Measurements from ENCODE around the gene QRFP. TPM values are rescaled to one million over a fixed set of nuclear protein-coding genes. Genes with fewer than 3 reads are reported as not detected.
"Not testable (repeated sequence)": the region's sequence is repeated elsewhere in the genome, so short reads cannot be mapped to it uniquely, and the experiment has no call there.

The QRFP gene
- total RNA-seq, 1 donor from 2014 or later: not detected

DNA sequence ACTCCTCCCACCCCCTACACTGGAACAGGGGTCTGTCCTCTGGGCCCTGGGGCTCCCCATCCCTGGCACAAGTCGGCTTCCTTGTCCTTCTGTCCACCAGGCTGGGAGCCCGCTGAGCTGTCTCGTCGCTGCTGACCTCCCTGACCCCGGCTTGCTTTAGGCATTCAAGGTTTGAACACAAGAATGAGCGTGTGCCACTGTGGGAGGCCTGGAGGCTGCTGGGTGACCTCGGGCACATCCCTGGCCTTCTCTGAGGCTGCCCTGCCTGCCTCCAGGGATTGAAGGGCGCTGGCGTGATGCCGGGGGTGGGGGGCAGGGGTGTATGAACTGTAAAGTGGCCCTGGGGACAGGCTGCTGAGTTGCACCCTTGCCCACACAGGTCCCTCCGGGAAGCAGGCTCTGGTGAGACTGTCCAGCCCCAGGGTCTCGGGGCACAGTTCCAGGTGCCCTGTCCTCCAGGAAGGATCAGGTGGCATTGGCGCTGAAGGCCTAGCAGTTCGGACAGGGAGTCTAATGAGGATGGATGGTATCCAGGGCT, 24.2 kb upstream of the QRFP start:
- no peak for DNase-seq (ENCODE audit: extremely low read depth, low read depth, low spot score)

DNA sequence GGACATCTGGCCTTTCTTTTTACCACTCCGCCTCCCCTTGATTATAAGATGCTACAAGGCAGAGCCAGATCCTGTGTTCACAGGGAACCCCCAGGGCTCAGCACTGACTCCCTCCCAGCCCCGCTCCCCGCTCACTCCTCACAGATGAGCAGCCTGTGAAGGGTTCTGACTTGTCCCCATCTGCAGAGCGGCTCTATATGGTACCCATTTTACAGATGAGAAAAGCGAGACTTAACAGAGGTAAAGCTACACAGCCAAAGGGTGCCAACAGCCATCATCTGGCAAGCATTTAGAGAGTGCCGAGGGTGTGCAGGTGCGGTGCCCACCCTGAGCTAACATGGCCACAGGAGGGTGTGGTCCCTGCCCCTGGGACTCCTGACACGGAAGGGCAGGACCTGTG, 23.6 kb upstream of the QRFP start:
- DNase-seq (ENCODE audit: extremely low read depth, low read depth, low spot score): no peak

DNA sequence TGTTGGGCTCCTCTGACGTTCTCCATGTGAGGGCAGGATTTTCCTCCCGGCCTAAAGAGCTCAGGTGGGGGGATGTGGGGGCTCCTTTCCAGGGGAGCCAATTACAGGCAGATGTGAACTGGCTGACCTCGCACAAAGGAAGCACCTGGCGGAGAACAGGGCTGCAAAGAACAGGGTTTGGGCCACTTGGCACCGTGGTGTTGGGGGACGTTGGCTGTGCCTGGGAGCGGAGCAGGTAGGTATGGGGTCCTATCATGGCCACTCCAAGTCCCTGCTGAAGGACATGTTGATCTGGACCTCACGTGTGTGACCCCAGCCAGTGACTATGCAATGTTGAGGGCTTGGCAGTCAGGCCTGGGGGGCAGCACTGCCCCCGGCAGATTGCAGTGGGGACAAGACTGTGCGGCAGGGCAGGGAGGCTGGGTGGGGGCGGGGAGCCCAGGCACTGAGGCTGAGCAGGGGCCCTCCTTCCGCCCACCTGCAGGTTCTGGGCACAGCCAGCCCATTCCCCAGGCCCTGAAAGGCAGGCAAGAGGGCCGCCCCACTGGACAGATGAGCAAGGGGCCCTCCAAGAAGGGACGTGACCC, 23.0 kb upstream of the QRFP start:
- no peak for DNase-seq (ENCODE audit: extremely low read depth, low read depth, low spot score)

DNA sequence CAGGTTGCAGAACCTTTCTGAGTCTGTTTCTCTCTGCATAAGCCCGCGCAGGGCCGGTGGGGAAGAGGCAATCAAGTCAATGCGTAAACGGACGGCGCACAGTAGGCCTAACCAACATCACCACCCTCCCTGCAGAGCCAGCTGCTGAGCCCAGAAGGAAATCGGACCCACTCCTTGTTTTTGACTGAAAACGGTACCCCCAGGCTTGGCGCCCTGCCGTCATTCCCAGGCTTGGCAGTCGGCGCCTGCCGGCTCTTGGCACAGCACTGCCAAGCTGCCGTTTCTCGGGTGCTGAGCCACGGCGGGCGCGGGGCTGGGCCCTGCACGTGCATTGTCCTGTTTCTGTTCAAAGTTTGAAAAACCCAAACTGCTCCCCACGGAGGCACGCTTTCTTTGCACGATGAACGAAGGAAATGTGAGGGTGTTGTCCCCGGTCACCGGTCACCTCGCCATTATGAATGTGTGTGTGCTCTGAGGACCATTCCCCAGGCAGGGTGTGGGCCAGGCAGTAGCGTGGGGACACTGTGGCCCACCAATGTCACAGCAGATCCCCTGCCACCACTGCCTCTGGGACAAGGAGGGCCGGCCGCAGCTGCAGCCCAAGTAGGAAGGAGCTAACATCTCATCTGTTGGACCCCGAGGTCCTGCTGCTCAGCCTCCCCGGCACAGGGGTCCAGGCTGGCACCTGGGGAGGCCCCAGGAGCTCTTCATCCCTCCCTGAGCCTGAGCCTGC, 22.4 kb upstream of the QRFP start:
- no peak for DNase-seq (ENCODE audit: extremely low read depth, low read depth, low spot score)

DNA sequence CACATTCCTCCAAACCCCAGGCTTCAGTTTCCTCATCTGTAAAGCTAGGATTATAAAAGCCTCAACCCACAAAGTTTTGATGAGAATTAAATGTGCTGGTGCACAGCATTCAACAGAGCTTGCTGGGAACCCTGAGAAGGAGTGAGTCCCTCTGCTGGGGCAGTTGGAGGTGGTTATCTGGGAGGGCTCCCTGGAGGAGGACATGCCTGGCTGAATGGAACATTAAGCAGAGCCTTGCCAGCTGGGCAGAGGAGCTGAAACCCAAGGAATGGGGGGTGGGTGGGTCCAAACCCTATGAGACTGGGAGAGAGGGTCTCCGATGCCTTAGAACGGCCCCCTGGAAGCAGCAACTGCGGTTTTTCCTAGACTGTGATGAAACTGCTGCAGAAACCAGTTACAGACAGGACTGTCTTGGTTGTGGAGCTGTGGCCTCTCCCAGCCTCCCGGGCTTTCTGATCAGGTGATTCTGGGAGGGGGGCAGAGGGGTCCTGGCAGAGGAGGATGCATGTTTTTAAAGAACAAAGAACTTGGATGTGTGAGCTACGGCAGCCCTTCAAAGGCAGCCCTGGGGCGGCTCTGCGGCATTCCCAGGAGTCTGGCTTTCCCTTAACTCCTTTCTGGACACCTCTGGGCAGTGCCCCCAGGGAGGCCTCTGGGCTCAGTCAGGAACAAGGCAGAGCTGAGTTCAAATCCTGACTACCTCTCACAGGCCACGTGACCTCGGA, 21.7 kb upstream of the QRFP start:
- DNase-seq (ENCODE audit: extremely low read depth, low read depth, low spot score): no peak

DNA sequence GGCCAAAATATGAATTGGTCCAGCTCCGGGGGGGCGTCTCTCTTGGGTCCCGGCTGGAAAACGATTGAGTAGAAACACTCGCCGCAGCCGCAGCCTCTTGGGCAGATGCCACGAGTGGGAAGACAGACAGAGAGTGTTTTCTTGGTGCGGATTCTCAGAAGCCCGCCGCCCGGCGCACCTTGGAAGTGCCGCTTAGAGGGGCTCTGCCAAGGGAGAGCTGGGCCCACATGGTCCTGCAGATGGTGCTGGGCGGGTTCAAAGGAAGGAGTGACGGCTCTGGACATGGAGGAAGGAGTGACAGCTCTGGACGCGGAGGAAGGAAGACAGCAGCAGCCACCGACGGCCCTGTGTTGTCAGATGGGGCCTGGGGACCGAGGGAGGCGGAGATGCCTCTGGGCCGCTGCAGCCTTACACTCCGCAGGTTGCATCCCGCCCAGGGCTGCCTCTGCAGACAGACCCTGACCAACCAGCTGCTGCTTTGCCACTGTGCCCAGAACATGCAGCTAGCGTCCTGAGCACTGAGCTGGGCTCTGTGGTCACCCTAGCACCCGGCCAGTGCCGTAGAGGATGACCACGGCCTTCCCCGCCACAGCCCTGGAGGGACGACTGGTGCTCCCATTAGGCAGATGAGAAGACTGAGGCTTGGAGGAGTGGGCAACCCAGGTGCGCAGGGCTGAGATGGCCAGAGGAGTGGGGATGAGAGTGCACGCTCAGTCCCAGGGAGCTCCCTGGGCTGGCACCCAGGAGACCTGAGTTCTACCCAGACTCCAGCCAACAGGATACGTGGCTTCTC, 20.8 kb upstream of the QRFP start:
- no peak for DNase-seq (ENCODE audit: extremely low read depth, low read depth, low spot score)

DNA sequence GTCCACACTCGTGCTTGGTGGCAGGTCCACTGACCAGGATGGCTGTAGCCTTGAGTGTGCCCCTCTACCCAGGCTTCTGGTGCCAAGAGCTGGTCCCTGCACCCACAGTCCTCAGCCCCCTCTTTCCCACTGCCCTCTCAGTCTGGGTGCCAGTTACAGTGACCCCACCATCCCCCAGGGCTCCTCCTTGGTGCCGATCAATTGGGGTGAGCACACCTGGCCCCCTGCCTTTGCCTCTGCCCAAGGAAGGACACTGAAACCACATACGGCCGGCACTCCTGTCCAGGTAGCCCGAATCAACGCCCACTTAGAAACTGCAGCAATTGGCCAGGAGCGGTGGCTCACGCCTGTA, 18.5 kb upstream of the QRFP start:
- no peak for DNase-seq (ENCODE audit: extremely low read depth, low read depth, low spot score)

DNA sequence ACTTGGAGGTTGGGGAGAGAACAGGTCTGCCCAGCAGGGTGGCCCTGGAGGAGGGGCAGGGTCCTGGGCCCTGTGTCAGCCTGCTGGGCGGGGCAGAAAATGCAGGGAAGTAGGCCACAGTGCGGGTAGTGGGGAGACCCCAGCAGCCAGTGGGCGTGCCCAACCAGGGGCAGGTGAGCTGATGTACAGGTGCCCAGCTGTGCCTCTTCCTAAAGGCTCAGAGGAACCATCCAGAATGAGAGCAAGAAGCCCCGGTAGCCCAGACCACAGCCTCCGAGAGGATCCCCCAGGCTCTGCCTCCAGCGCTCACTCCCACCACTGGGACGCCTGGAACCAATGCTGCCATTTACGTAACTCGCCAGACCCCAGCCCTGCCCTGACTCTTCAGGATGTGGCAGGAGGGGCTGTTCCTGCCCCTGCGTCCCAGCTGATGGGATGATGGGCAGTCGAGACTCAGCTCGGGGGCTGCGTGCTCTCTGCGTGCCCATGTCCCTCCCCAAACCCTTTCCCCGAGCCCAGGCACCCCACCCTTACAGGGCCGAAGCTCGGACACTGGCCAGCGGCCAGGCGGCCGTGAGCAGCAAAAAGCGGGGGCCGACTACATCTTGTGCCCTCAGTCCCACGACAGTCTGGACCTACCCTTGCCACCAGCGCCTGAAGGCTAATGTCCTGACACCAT, 17.9 kb upstream of the QRFP start:
- DNase-seq (ENCODE audit: extremely low read depth, low read depth, low spot score): no peak

DNA sequence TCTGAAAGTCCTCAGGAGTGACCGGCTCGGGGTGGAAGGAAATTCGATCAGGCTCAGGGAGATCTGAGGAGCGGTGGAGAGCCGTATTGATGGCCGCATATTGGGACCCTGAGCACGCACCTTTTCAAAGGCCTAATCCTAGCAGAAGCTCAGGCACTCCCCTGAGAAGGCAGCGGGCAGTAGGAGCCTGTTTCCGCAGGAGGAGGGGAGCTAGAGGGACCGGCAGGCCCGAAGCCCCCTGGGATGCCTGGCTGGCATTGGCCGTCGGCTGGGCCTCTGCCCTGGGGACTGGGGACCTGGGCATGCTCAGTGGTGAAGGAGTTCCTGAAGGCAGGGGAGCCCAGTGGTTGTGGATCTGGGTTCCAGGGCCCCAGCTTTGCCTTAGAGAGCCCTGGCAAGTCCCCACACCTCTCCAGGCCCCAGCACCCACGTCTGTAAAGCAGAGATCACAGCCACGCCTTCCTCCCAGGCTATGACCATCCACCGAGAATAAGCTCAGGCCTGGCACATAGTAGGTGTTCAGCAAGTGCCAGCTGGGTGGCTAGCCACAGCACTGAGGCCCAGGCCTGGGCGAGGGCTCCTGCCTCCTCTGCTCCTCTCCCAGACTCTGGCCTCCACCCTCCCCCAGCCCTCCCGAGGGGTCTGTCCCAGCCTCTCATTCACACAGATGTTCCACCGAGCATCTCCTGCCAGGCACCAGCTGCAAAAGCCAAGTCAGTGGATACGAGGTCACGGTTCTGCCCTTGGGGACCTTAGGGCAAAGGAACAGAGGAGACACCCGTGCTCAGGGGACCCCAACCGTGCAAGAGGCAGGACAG, 17.2 kb upstream of the QRFP start:
- DNase-seq (ENCODE audit: extremely low read depth, low read depth, low spot score): no peak

DNA sequence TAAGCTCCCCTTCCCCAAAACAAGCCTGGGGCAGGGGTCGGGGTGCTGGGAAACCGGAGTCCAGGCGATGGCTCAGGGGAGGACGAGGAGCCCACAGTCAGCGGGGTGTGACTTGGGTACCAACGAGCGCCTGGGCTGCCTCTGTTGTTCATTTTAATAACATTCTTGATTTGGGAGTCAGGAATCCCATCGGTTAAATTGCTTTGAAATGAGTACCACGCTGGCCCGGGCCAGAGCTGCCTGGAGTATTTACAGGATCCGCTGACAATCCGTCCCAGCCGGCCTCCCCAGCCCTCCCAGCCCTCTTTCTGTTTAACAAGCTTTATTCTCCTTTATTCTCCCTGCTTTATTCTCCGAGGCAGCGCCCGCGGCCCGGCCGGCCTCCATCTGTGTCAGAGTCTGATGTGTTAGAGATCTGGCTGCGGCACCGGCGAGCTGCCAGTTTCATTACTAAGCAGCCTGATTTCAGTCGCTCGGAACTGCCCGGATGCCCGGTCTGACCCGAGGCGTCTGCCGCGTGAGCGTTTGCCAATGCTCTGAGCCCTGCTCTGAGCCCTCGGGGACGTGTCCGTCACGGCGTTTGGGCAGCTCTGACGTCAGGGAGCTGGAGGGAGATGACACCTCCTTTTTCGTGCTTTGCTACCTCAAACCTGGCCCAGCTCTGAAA, 16.5 kb upstream of the QRFP start:
- DNase-seq (ENCODE audit: extremely low read depth, low read depth, low spot score): no peak

DNA sequence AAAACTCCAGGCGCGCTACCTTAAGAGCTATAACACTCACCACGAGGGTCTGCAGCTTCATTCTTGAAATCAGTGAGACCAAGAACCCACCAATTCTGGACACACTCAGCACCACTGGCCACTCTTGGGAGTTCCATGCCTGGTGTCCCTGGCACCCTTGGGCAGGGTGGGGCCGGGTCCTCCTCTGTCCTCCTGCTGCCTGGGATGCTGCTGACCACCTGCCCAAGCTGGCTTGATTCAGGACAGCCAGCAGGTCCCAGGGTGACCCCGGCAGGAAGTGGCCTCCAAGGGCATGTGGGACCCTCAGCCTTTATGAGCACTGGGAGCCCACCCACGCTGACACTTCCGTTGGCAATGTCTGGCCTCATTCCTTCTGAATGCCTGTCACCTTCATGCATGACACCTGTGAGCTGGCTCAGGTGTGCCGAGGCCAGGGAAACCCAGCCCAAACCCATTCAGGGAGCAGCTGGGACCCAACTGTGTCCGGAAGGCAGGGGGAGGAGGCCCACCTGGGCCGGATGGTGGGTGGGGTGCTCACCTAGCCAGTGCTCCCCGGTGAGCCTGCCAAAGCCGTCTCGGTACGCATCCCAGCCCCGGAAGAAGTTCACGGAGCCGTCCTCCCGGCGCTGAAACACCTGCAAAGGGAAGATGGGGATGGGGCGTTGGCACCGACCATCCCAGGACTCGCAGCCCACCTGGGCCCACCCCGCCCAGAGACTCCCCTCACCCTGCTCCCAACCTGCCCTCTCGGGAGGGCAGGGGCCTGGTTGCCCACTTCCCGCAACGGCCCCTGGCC, 14.8 kb upstream of the QRFP start:
- DNase-seq (ENCODE audit: extremely low read depth, low read depth, low spot score): no peak

DNA sequence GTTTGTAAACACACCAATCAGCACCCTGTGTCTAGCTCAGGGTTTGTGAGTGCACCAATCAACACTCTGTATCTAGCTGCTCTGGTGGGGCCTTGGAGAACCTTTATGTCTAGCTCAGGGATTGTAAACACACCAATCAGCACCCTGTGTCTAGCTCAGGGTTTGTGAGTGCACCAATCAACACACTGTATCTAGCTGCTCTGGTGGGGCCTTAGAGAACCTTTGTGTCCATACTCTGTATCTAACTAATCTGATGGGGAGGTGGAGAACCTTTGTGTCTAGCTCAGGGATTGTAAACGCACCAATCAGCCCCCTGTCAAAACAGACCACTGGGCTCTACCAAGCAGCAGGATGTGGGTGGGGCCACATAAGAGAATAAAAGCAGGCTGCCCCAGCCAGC, 14.1 kb upstream of the QRFP start:
- DNase-seq (ENCODE audit: extremely low read depth, low read depth, low spot score): not testable (repeated sequence)

DNA sequence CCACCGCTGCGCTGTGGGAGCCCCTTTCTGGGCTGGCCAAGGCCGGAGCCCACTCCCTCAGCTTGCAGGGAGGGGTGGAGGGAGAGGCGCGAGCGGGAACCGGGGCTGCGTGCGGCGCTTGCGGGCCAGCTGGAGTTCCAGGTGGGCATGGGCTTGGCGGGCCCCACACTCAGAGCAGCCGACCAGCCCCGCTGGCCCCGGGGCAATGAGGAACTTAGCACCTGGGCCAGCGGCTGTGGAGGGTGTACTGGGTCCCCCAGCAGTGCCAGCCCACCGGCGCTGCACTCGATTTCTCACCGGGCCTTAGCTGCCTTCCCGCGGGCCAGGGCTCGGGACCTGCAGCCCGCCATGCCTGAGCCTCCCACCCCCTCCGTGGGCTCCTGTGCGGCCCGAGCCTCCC, 13.4 kb upstream of the QRFP start:
- DNase-seq (ENCODE audit: extremely low read depth, low read depth, low spot score): not testable (repeated sequence)

DNA sequence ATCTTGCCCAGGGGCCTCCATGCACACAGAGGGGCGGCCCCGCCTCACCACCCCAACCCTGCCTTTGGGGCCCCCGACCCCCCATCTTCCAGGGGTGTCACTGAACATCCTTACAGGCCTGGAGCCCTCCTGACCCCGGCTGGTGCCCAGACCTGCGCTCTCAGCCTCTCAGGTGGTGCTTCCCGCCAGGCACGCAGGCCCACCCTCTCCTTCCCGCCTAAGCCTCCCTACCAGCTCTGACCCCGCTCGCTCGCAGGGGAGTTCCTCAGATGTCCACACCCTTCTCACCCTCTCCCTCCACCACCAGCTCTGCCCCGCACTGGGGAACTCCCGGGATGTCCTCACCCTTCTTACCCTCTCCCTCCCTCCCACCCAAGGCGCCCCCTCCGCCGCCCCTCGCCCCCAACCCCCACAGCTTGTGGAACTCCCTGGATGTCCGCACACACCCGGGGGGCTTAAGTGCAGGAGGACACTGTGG, 12.3 kb upstream of the QRFP start:
- DNase-seq (ENCODE audit: extremely low read depth, low read depth, low spot score): no peak

DNA sequence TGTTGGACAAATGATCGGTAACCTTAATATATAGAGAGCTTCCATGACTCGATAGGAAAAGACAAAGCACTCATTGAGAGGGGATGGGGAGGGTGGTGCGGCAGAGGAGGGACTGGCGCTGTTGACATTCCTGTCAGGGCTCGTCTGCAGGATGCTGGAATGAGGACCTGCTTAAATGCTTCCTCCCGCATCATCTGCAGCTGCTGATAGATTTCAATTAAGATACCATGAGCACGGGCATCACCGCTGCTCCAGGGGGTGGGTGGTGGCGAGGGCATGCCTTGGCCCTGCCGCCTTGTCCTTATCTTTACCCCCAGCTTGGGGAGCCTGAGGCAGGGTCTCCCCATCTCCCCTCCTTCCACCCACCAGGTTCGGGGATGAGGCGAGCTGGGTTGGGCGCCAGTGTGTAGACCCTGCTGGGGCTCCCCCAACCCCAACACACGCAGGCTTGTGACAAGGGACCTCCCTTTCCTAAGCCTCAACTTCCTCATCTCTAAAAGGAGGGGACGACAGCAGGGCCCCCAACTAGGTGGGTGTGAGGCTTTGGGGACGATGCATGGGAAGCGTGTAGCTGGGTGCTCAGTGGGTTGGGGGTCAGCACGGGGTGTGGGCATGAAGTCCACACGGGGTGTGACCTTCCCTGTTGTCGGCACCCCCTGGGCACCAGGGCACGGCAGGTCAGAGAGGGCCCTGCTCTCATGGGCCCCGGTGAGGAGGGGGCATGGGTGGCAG, 11.7 kb upstream of the QRFP start:
- no peak for DNase-seq (ENCODE audit: extremely low read depth, low read depth, low spot score)

DNA sequence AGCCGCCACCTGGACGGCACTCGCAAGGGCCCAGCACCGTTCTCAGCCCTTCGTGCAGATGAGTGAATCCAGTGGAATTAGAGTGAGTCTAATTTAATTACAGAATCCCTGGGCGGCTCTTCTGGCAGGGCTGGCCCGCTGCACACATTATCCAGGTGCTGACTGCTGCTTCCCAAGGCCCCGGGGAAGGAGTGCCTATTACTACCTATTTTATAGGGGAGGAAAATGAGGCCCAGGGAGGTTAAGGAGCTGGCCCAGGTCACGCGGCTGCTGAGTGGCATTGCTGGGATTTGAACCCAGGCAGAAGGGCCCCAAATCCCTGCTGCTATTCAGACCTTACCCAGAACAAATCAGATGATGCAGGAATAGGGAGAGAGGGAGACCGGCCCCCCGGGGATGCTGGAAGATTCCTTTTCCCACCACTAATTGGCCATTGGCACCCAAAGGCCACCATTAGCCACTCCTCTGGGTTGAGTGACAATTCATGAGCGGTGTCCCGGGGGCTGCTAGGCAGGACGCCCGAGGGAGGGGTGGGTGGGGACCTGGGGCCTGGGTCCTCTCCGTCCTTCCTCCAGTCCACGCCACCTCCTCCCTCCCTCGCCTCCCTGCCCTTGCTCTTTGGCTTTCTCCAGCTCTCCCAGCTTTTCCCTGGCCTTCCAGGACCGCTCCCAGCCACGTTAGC, 10.3 kb upstream of the QRFP start:
- DNase-seq (ENCODE audit: extremely low read depth, low read depth, low spot score): no peak
